ENCODE data around the gene CLPTM1L.
A peak's percentile ranks its signal among the peaks of the same experiment; 100 is the strongest.

CLPTM1L gene

GRCh38 chr5:1380011-1380817, 35.3 kb upstream of the CLPTM1L start:
- H3K27ac ChIP-seq, result peak overlapping the region; percentile 57
- TF ChIP-seq CTCF (IDR thresholded peaks at IDR 0.05), result peak; percentile 95
- TF ChIP-seq ZFX (IDR thresholded peaks at IDR 0.05; ENCODE audit: borderline replicate concordance), result no peak

GRCh38 chr5:1378866-1379659, 34.2 kb upstream of the CLPTM1L start:
- TF ChIP-seq CTCF (IDR thresholded peaks at IDR 0.05) (no peak), ZFX (IDR thresholded peaks at IDR 0.05; ENCODE audit: borderline replicate concordance) (no peak)
- H3K27ac ChIP-seq, result no peak overlapping the region

- TF ChIP-seq ZFX (IDR thresholded peaks at IDR 0.05; ENCODE audit: borderline replicate concordance) (no peak), CTCF (IDR thresholded peaks at IDR 0.05) (no peak)
These were observed 33.2 kb upstream of the CLPTM1L start for GRCh38 chr5:1378096-1378495.

GRCh38 chr5:1376981-1377380, 32.1 kb upstream of the CLPTM1L start:
- no peak overlapping the region for H3K27ac ChIP-seq
- TF ChIP-seq ZFX (IDR thresholded peaks at IDR 0.05; ENCODE audit: borderline replicate concordance), result no peak
- TF ChIP-seq CTCF (IDR thresholded peaks at IDR 0.05), result no peak

More at GRCh38 chr5:1378096-1378495, 33.2 kb upstream of the CLPTM1L start:
- H3K27ac ChIP-seq, result no peak overlapping the region

- H3K27ac ChIP-seq, result no peak overlapping the region
- TF ChIP-seq CTCF (IDR thresholded peaks at IDR 0.05), result no peak
- TF ChIP-seq ZFX (IDR thresholded peaks at IDR 0.05; ENCODE audit: borderline replicate concordance), result no peak
These were observed 31.2 kb upstream of the CLPTM1L start for GRCh38 chr5:1375871-1376810.

- H3K27ac ChIP-seq, result no peak overlapping the region
- no peak for TF ChIP-seq ZFX (IDR thresholded peaks at IDR 0.05; ENCODE audit: borderline replicate concordance)
- TF ChIP-seq CTCF (IDR thresholded peaks at IDR 0.05), result no peak
These were observed 29.8 kb upstream of the CLPTM1L start for GRCh38 chr5:1374679-1375055.
